NCI-H2227 treated with DMSO at 0.1 percent for 48 hours (cell line): ENCODE data around the gene SHH.

Experiments
- DNase-seq: peaks from one replicate; lab custom pipeline; 2025; lab: John Stamatoyannopoulos, UW

Gene SHH

GRCh38 chr7:155806096-155806871, 6.0 kb downstream of the SHH start:
- no peak for DNase-seq

DNA sequence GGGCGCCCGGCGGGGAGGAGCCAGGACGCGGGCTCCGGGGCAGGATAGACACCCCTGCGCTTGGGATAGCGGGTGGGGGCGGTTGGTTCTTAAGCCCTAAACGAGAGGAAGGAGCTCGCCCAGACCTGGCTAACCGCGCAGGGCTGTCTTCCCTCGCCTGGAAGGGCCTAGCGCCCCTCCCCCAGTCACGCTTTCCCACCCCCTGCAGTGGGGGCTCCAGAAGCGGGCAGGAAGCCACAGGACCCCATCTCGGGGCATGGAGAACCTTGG, 6.5 kb downstream of the SHH start:
- no peak for DNase-seq

- DNase-seq = peak; percentile 11
These were observed 7.1 kb downstream of the SHH start for GRCh38 chr7:155804897-155805825.

- no peak for DNase-seq
These were observed 7.8 kb downstream of the SHH start for GRCh38 chr7:155804431-155804831.

- DNase-seq = no peak
These were observed 8.6 kb downstream of the SHH start for GRCh38 chr7:155803418-155804376.

GRCh38 chr7:155802906-155803417, 9.3 kb downstream of the SHH start:
- DNase-seq = no peak

DNA sequence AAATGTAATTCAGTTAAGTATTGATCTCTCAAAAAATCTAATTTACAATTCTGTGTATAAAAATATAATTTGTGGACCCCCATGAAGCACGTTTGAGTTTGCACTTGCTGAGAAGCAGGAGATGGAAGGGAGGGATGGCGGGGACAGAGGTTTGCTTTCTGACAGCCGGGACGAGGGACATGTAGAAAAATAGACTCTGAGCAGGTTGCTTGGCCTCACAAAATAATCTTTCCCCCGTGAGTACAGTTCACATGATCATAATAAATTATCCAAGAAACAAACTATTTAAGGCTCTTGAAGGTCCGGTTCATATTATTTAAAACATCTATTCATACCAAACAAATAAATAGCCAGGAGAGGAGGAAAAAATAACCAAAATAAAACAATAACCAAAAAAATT, 10.0 kb downstream of the SHH start:
- no peak for DNase-seq

GRCh38 chr7:155800741-155801267, 11.5 kb downstream of the SHH start:
- no peak for DNase-seq

- no peak for DNase-seq
These were observed 12.0 kb downstream of the SHH start for GRCh38 chr7:155800301-155800700.

- DNase-seq = no peak
These were observed 12.7 kb downstream of the SHH start for GRCh38 chr7:155799514-155799913.

DNA sequence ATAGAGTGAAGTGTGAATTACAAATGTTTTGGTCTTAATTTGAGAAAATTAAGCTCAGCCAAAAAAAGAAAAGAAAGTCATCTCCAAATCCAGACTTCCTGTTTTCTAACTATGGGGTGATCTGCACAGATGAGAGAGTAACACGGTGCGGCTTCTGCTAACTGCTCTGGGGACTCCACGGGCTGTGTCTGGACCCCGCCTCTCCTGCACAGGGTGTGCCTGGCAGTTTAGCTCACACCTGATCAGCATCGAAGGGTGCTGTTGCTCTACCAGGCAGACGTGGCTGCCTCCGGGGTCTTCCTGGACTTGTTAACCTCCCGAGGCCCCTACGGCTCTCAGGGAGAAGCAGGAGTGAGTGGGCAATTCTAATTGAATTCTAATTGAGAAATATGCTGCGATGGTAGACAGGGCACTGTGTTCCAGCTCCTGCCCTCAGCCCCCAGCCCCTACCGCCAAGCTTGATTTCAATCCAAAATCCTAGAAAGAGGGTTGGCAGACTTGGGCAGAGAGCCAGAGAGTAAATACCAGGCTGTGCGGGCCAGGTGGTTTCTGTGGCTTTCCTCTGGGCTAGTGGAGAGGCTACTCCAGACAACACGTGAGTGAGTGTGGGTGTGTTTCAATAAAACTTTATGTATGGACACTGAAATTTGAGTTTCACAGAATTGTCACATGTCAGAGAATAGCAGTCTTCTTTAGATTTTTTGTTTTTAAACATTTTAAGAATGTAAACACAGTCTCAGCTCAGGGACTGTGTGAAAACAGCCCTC, 13.4 kb downstream of the SHH start:
- DNase-seq = no peak

GRCh38 chr7:155797262-155798250, 14.7 kb downstream of the SHH start:
- DNase-seq = no peak

- DNase-seq = no peak
These were observed 15.6 kb downstream of the SHH start for GRCh38 chr7:155796381-155797261.

DNA sequence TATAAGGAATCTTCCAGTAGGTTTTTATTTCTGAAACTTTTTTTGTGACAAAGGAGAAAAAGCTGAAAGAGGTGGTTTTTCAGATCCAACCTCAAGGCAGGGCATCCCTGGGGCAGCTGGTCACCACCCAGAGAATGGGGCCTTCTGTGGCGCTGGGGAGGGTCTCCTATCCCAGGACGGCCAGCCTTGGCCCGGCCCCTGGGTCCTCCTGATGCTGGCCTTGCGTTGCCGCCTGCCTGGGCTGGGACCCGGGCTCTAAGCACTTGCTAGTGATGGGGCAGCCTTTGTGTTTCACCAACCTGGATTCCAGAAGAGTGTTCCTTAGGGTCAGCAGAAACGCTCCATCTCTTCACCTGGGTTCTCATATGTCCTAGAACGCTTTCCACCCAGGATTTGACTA, 16.3 kb downstream of the SHH start:
- DNase-seq = no peak

DNA sequence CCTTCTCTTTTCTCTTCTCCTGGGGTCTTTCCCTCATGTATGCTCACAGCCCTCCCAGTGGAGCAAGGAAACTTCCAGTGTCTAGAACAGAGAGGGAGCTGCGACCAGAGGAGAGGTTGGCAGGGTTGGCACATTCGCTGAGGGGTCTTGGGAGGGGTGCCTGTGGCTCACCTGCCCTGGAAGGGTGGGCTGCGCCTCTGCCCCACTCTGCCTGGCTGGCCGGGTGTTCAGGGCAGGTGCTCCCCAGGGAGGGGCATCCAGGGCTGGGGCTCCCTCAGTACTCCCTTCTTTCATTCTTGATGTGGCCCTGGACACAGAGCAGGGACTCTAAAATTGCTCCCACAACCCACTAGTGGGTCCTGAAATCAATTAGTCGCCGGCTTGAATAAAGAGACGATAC, 16.9 kb downstream of the SHH start:
- DNase-seq = no peak

GRCh38 chr7:155794196-155794595, 18.1 kb downstream of the SHH start:
- DNase-seq = no peak

DNA sequence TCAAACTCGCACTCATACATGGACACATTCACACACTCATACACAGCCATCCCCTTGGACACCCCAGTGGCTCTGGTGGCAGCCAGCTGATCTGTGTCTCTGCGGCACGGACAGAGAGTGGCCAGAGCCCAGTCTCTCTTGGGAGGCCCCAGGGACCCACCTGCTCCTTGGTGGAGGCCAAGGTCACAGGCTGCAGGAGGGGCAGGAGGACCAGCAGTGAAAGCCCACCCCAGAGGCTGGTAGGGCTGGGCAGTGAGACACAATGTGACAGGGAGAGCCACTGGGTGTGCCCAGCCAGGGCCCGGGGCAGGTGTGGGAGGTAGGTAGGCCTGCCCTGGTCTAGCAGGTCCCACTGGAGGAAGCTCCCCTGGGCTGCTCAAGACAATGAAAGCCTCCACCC, 18.5 kb downstream of the SHH start:
- no peak for DNase-seq

GRCh38 chr7:155792999-155793560, 19.2 kb downstream of the SHH start:
- no peak for DNase-seq
